SU-DHL-6 (cell line): ENCODE results near the gene FOXN3.

ENCODE experiments used
- H2AFZ ChIP-seq: fragments of 200-600 bp; sonication (generic); 2 replicates; pipeline ENCODE4 v1.6.1; 2014; ENCODE audit warnings: low read depth, mild to moderate bottlenecking, moderate library complexity, mixed read lengths, antibody characterized with exemption, low read length; ENCODE audit not compliant: severe bottlenecking
- H3F3A ChIP-seq: fragments of 200-600 bp; shearing (Covaris generic); 2 replicates; pipeline ENCODE4 v1.6.0; 2016; ENCODE audit warnings: antibody characterized with exemption, mild to moderate bottlenecking; ENCODE audit not compliant: insufficient read depth
- H3K27ac ChIP-seq: fragments of 200-600 bp; sonication (generic); 2 replicates; pipeline ENCODE4 v1.5.1; 2016; ENCODE audit warnings: low read depth, mild to moderate bottlenecking, low read length, moderate library complexity, mixed read lengths
- H3K27me3 ChIP-seq: fragments of 200-600 bp; sonication (generic), shearing (Covaris generic); 2 replicates; pipeline ENCODE4 v1.6.0; 2014; ENCODE audit warnings: mild to moderate bottlenecking, low read length
- H3K36me3 ChIP-seq: fragments of 200-600 bp; sonication (generic); 2 replicates; pipeline ENCODE4 v1.6.1; 2014; ENCODE audit warnings: mild to moderate bottlenecking, low read length, mixed read lengths
- H3K4me2 ChIP-seq: fragments of 300-600, 200-600 bp; shearing (Covaris generic), sonication (generic); 2 replicates; pipeline ENCODE4 v1.6.0; 2014; ENCODE audit warnings: low read length, low read depth, mild to moderate bottlenecking; ENCODE audit not compliant: poor library complexity, severe bottlenecking
- H3K4me3 ChIP-seq: fragments of 200-600 bp; sonication (generic); 2 replicates; pipeline ENCODE4 v1.5.1; 2014; ENCODE audit warnings: antibody characterized with exemption, low read length, mild to moderate bottlenecking, mixed read lengths; ENCODE audit not compliant: insufficient read depth, poor library complexity, severe bottlenecking
- H3K79me2 ChIP-seq: fragments of 200-600 bp; sonication (generic); 2 replicates; pipeline ENCODE4 v1.6.1; 2014; ENCODE audit warnings: mild to moderate bottlenecking, low read length, moderate library complexity; ENCODE audit not compliant: insufficient read depth
- H3K9ac ChIP-seq: fragments of 200-600 bp; sonication (generic); 2 replicates; pipeline ENCODE4 v1.7.0; 2014; ENCODE audit warnings: mild to moderate bottlenecking, low read length
- H3K9me2 ChIP-seq: fragments of 200-600 bp; sonication (generic); replicated peaks from 2 replicates; pipeline ENCODE4 v1.6.1; 2014; ENCODE audit warnings: low read length; ENCODE audit not compliant: insufficient read depth
- H3K9me3 ChIP-seq: fragments of 200-600 bp; sonication (generic); 2 replicates; pipeline ENCODE4 v1.6.1; 2014; ENCODE audit warnings: low read length, mixed read lengths; ENCODE audit not compliant: insufficient read depth
- H4K20me1 ChIP-seq: fragments of 200-600 bp; sonication (generic); 2 replicates; pipeline ENCODE4 v1.6.1; 2014; ENCODE audit warnings: low read depth, mild to moderate bottlenecking, antibody characterized with exemption, low read length, moderate library complexity, mixed read lengths
- CTCF ChIP-seq: fragments of 200-600 bp; sonication (generic); IDR thresholded peaks from one replicate; pipeline ENCODE4 v1.5.1; 2017; ENCODE audit warnings: antibody characterized with exemption, mild to moderate bottlenecking, low read length, moderate library complexity; ENCODE audit not compliant: insufficient read depth, poor library complexity, severe bottlenecking
- EZH2phosphoT487 ChIP-seq: fragments of 200-600 bp; sonication (generic), shearing (Covaris generic); conservative IDR thresholded peaks from 2 replicates; pipeline ENCODE4 v1.6.1; 2018; ENCODE audit warnings: mild to moderate bottlenecking, antibody characterized with exemption, low read length, moderate library complexity, mixed read lengths

Gene FOXN3

GRCh38 chr14:89447182-89447944 lies 30.3 kb upstream of the FOXN3 start:
- no peaks in the 10 kb centered on the region for H3K79me2 ChIP-seq
- H3K4me3 ChIP-seq = no peak overlapping the region
- peak overlapping the region; percentile 56 for H3K27ac ChIP-seq
- no peaks in the 10 kb centered on the region for H3K27me3 ChIP-seq
- TF ChIP-seq CTCF (no peak), EZH2phosphoT487 (no peak)
- H3K4me2 ChIP-seq = peak overlapping the region; percentile 32
- no peak overlapping the region for H2AFZ ChIP-seq
- H3K9me3 ChIP-seq = no peaks in the 10 kb centered on the region
- H3K9ac ChIP-seq = peak overlapping the region; percentile 14; the same call in 1 of the 2 replicates
- peaks cover 9% of the 10 kb centered on the region; the same call in 1 of the 2 replicates for H3F3A ChIP-seq
- H3K36me3 ChIP-seq = no peaks in the 10 kb centered on the region
- no peaks in the 10 kb centered on the region for H4K20me1 ChIP-seq
- no peaks in the 10 kb centered on the region for H3K9me2 ChIP-seq

GRCh38 chr14:89445273-89445973 lies 28.4 kb upstream of the FOXN3 start:
- no peaks in the 10 kb centered on the region for H4K20me1 ChIP-seq
- no peak overlapping the region for H3K4me3 ChIP-seq
- no peaks in the 10 kb centered on the region for H3K79me2 ChIP-seq
- no peaks in the 10 kb centered on the region for H3K9me2 ChIP-seq
- TF ChIP-seq CTCF (no peak), EZH2phosphoT487 (no peak)
- peak overlapping the region; percentile 44 for H3K9ac ChIP-seq
- H3K27ac ChIP-seq = peak overlapping the region; percentile 81
- peak overlapping the region; percentile 5 for H2AFZ ChIP-seq
- H3F3A ChIP-seq = peaks cover 9% of the 10 kb centered on the region; the same call in 1 of the 2 replicates
- no peaks in the 10 kb centered on the region for H3K36me3 ChIP-seq
- no peaks in the 10 kb centered on the region for H3K9me3 ChIP-seq
- H3K4me2 ChIP-seq = peak overlapping the region; percentile 65
- no peaks in the 10 kb centered on the region for H3K27me3 ChIP-seq

- H2AFZ ChIP-seq = no peak overlapping the region
- peak overlapping the region; percentile 81 for H3K27ac ChIP-seq
- H3K9ac ChIP-seq = peak overlapping the region; percentile 44
- peaks cover 9% of the 10 kb centered on the region; the same call in 1 of the 2 replicates for H3F3A ChIP-seq
- TF ChIP-seq EZH2phosphoT487 (no peak), CTCF (no peak)
- H3K79me2 ChIP-seq = no peaks in the 10 kb centered on the region
- H4K20me1 ChIP-seq = no peaks in the 10 kb centered on the region
- H3K27me3 ChIP-seq = no peaks in the 10 kb centered on the region
- H3K36me3 ChIP-seq = no peaks in the 10 kb centered on the region
- no peaks in the 10 kb centered on the region for H3K9me2 ChIP-seq
- H3K4me3 ChIP-seq = peak overlapping the region; percentile 15
- H3K4me2 ChIP-seq = peak overlapping the region; percentile 65
- no peaks in the 10 kb centered on the region for H3K9me3 ChIP-seq
Measured at GRCh38 chr14:89444516-89445125, 27.6 kb upstream of the FOXN3 start.
